ENCODE results near the gene PI16. TPM values are rescaled to one million over a fixed set of nuclear protein-coding genes. Genes with fewer than 3 reads are reported as not detected.

PI16 gene
- total RNA-seq, 1 donor from 2014 or later: not detected

DNA sequence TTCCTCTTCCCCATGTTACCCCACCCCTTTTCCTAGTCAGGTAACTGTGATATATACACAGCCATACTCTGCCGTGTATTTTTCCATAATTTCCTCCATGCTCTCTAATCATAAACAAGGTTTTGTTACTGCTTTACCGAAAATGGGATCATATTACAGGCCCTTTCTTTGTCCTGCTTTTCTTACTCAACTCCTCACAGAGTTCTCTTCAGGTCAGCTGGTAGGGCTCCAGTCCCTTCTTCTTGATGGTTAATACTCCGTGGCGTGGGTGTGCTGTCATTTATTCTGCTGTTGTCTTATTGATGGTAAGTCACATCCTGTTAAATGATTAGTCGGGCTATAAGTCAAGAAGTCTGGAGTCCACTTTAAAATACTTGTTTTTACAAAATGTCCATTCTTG is 24.9 kb upstream of the PI16 start:
- FAIRE-seq (no peak), DNase-seq (ENCODE audit: low read depth) (peak; percentile 56)
- H3K36me3 ChIP-seq (ENCODE audit: control insufficient read depth, insufficient read depth, low read length): peaks cover under 1% of the 10 kb centered on the region
- TF ChIP-seq, protein P1, sequence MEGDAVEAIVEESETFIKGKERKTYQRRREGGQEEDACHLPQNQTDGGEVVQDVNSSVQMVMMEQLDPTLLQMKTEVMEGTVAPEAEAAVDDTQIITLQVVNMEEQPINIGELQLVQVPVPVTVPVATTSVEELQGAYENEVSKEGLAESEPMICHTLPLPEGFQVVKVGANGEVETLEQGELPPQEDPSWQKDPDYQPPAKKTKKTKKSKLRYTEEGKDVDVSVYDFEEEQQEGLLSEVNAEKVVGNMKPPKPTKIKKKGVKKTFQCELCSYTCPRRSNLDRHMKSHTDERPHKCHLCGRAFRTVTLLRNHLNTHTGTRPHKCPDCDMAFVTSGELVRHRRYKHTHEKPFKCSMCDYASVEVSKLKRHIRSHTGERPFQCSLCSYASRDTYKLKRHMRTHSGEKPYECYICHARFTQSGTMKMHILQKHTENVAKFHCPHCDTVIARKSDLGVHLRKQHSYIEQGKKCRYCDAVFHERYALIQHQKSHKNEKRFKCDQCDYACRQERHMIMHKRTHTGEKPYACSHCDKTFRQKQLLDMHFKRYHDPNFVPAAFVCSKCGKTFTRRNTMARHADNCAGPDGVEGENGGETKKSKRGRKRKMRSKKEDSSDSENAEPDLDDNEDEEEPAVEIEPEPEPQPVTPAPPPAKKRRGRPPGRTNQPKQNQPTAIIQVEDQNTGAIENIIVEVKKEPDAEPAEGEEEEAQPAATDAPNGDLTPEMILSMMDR (IDR thresholded peaks at IDR 0.05; ENCODE audit: insufficient read depth, low read length, severe bottlenecking): no peak
- H3K4me3 ChIP-seq (ENCODE audit: low read depth, low read length): no peak overlapping the region
- no peaks in the 10 kb centered on the region for H3K27me3 ChIP-seq (ENCODE audit: control insufficient read depth, insufficient read depth, low read length)

DNA sequence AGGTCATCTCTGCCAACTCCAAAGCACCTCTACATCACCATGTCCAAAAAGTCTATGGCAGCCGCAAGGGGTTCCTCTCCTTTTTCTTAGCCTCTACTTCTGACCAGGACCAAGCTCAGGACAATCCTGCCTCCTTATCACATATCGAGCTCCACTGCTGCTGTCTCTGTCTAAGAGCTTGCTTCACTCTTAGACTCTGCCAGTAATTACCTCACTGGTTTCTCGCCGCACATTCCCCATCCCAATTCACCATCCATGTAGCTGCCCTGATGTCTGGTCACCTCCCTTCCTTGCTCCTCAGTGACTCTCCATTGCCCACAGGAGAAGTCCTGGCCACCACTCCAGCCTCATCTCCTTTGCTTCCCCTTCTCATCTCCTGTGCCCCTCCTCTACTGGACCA is 24.1 kb upstream of the PI16 start:
- DNase-seq (ENCODE audit: low read depth): no peak
- TF ChIP-seq, protein P1 (IDR thresholded peaks at IDR 0.05; ENCODE audit: insufficient read depth, low read length, severe bottlenecking): no peak
- no peak for FAIRE-seq
- H3K27me3 ChIP-seq (ENCODE audit: control insufficient read depth, insufficient read depth, low read length): no peaks in the 10 kb centered on the region
- H3K4me3 ChIP-seq (ENCODE audit: low read depth, low read length): no peak overlapping the region
- no peaks in the 10 kb centered on the region for H3K36me3 ChIP-seq (ENCODE audit: control insufficient read depth, insufficient read depth, low read length)

- Histone ChIP-seq H3K27me3 (ENCODE audit: control insufficient read depth, insufficient read depth, low read length) (no peaks in the 10 kb centered on the region), H3K36me3 (ENCODE audit: control insufficient read depth, insufficient read depth, low read length) (no peaks in the 10 kb centered on the region), H3K4me3 (ENCODE audit: low read depth, low read length) (no peak overlapping the region)
- TF ChIP-seq, protein P1 (IDR thresholded peaks at IDR 0.05; ENCODE audit: insufficient read depth, low read length, severe bottlenecking): no peak
- DNase-seq (ENCODE audit: low read depth): peak; percentile 59
- FAIRE-seq: no peak
Measured at GRCh38 chr6:36933102-36933501, 21.4 kb upstream of the PI16 start.

DNA sequence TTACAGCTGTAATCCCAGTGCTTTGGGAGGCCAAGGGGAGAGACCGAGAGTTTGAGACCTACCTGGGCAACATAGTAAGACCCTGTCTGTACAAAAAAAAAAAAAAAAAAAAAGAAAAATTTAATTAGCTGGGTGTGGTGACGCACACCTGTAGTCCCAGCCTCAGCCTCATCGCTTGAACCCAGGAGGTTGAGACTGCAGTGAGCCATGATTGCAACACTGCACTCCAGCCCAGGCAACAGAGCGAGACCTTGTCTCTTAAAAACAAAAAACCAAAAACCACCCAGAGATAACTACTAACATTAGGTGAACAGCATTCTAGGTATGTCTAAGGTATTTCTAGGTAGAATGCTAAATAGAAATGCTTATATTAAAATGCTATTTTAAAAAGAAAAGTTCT is 21.0 kb upstream of the PI16 start:
- H3K4me3 ChIP-seq (ENCODE audit: low read depth, low read length): no peak overlapping the region
- TF ChIP-seq, protein P1 (IDR thresholded peaks at IDR 0.05; ENCODE audit: insufficient read depth, low read length, severe bottlenecking): no peak
- DNase-seq (ENCODE audit: low read depth) (no peak), FAIRE-seq (no peak)
- H3K27me3 ChIP-seq (ENCODE audit: control insufficient read depth, insufficient read depth, low read length): no peaks in the 10 kb centered on the region
- no peaks in the 10 kb centered on the region for H3K36me3 ChIP-seq (ENCODE audit: control insufficient read depth, insufficient read depth, low read length)

DNA sequence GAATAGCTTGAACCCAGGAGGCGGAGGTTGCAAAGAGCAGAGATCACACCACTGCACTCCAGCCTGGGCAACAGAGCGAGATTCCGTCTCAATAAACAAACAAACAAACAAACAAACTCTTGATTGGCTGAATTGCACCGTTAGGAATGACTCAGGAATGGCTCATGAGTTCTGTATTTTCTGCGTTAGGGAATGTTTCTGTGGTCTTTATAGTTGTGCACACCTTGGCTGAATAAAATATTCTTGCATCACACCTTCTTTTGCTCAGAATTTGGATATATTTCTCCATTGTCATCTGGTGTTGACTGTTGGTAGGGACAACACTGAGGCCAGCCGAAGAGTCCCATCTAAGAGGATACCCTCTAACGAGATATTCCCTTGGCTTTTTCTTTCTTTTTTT is 19.6 kb upstream of the PI16 start:
- peak; percentile 69 for DNase-seq (ENCODE audit: low read depth)
- H3K27me3 ChIP-seq (ENCODE audit: control insufficient read depth, insufficient read depth, low read length): no peaks in the 10 kb centered on the region
- H3K36me3 ChIP-seq (ENCODE audit: control insufficient read depth, insufficient read depth, low read length): no peaks in the 10 kb centered on the region
- FAIRE-seq: no peak
- H3K4me3 ChIP-seq (ENCODE audit: low read depth, low read length): no peak overlapping the region
- TF ChIP-seq, protein P1 (IDR thresholded peaks at IDR 0.05; ENCODE audit: insufficient read depth, low read length, severe bottlenecking): no peak

DNA sequence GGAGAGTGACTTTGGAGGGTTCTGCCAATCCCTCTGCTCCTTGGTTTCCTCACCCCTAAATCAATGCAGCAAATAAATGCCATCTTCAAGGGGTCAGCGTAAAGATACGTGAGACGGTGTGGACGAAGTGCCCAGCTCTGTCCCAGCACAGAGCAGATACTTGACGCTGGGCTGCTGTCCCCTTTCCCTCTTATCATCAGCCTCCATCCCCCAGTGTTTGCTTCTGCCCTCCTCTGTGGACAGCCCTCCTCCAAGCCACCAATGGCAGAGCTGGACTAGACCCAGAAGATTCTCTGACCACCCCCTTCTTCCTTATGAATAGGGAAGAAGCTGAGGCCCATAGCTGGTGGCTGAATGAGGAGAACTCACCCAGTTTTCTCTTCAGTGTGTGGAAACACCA is 17.7 kb upstream of the PI16 start:
- H3K36me3 ChIP-seq (ENCODE audit: control insufficient read depth, insufficient read depth, low read length): no peaks in the 10 kb centered on the region

More for the DNA sequence above, 17.7 kb upstream of the PI16 start:
- TF ChIP-seq, protein P1 (IDR thresholded peaks at IDR 0.05; ENCODE audit: insufficient read depth, low read length, severe bottlenecking): no peak
- Histone ChIP-seq H3K4me3 (ENCODE audit: low read depth, low read length) (no peak overlapping the region), H3K27me3 (ENCODE audit: control insufficient read depth, insufficient read depth, low read length) (no peaks in the 10 kb centered on the region)
- DNase-seq (ENCODE audit: low read depth) (no peak), FAIRE-seq (no peak)
